GM12892 (cell line): ENCODE measurements around the gene SH3RF2.

Source experiments
- POLR2A ChIP-seq: IDR thresholded peaks from 2 replicates; pipeline ENCODE4 v1.6.1; 2011; ENCODE audit warnings: low read depth, low read length, control low read depth
- POLR2AphosphoS5 ChIP-seq: IDR thresholded peaks from 2 replicates; pipeline ENCODE4 v1.6.1; 2011; ENCODE audit warnings: low read depth, low read length, control low read depth
- TAF1 ChIP-seq: IDR thresholded peaks from 2 replicates; pipeline ENCODE4 v1.6.1; 2011; ENCODE audit warnings: low read depth, mild to moderate bottlenecking, control low read depth, low read length, borderline replicate concordance

DNA sequence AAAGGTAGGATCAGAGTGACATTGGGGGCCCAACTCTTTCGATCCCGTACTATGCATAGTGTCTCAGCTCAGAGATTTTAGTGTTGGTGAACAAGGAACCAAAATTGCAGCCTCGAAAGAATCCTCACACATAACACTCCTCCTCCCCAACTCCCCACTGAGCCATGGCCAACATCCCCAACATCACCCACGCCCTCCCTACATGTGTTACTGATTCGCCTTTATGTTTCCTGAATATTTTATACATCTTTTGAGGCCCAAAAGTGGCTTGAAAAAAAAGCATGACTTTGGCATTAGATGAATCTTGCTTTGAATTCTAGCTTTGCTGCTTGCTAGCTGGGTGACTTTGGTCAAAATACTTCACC, 123.8 kb downstream of the SH3RF2 start:
- TF ChIP-seq POLR2AphosphoS5 (no peak), POLR2A (no peak), TAF1 (no peak)
